Testis (tissue), 3 donors: Measurements from ENCODE around the gene BMERB1. TPM values are rescaled to one million over a fixed set of nuclear protein-coding genes. Genes with fewer than 3 reads are reported as not detected.

Experiments
- DNase-seq: peaks from one replicate; pipeline ENCODE4 v3.0.0-alpha.2; 2019
- H3K27ac ChIP-seq, 2 donors: fragments of 200-600 bp; sonication (generic); one replicate each; pipeline ENCODE4 v1.5.1; 2019
- H3K27me3 ChIP-seq: fragments of 200-600 bp; sonication (generic); one replicate; pipeline ENCODE4 v1.5.1; 2019
- H3K36me3 ChIP-seq: fragments of 200-600 bp; sonication (generic); one replicate; pipeline ENCODE4 v1.5.1; 2017; ENCODE audit warnings: low read depth; ENCODE audit errors: missing control alignments
- H3K4me1 ChIP-seq: fragments of 200-600 bp; sonication (generic); one replicate; pipeline ENCODE4 v1.5.1; 2019
- H3K4me3 ChIP-seq, 2 donors: fragments of 200-600 bp; sonication (generic); one replicate each; pipeline ENCODE4 v1.5.1; 2017 to 2019
- H3K9me3 ChIP-seq: fragments of 200-600 bp; sonication (generic); one replicate; pipeline ENCODE4 v1.5.1; 2017
- CTCF ChIP-seq, 3 experiments: fragments of 450-650 bp in 2 of 3; fragments of 200-600 bp in 1 of 3; sonication (generic) in 1 of 3; IDR thresholded peaks; one replicate each; pipeline ENCODE4 v1.5.1; 2016 to 2019; ENCODE audit warnings: antibody characterized with exemption in 3 of 3, mild to moderate bottlenecking in 2 of 3, moderate library complexity in 1 of 3
- POLR2A ChIP-seq: fragments of 450-650 bp; IDR thresholded peaks from one replicate; pipeline ENCODE4 v1.6.1; 2017; ENCODE audit warnings: antibody characterized with exemption, mild to moderate bottlenecking, moderate library complexity
- WGBS, 2 donors: methylation state at CpG; one replicate each; pipeline ENCODE4 v1.1.5; 2018; 5-methylcytosine and 5-hydroxymethylcytosine counted together
- intact Hi-C: fragments of 100-400 bp; cut with DNase I; formaldehyde crosslinking; loops from one replicate; pipeline ENCODE4 v1.15.1; 2023; ENCODE audit warnings: low total_unique reads
- polyA plus RNA-seq: library from polyadenylated mRNA; stranded (reverse); fragments of 350-450 nt; fragmentation: Illumina TruSeq; extraction: RNeasy Lipid Tissue Mini Kit (QIAGEN cat#74804); gene quantifications from one replicate; pipeline ENCODE4 v1.2.3, GENCODE V29; 2014; ENCODE audit warnings: low read depth, low replicate concordance; ENCODE audit not compliant: insufficient read depth
- total RNA-seq, 2 donors: library from RNA; depleted of rRNA; stranded (reverse); fragments of >200 nt; gene quantifications; one replicate each; pipeline ENCODE4 v1.2.3, GENCODE V29; 2016

Gene BMERB1
- total and polyA plus RNA-seq, 3 donors from 2014 or later = 54.1 to 102 (median 63.1) TPM

- Histone ChIP-seq H3K4me3 (no peak overlapping the region), H3K36me3 (no peaks in the 10 kb centered on the region), H3K9me3 (no peaks in the 10 kb centered on the region), H3K27ac (no peak overlapping the region), H3K27me3 (no peaks in the 10 kb centered on the region), H3K4me1 (no peaks in the 10 kb centered on the region)
- intact Hi-C loops = no loop called here
- no peak for TF ChIP-seq POLR2A
- no peak for TF ChIP-seq CTCF (IDR thresholded peaks at IDR 0.05)
- no peak for DNase-seq
- WGBS, 2 donors = 84 to 96% methylated on average over 3 of the region's 3 CpGs
These were observed 9.9 kb downstream of the BMERB1 start for GRCh38 chr16:15444264-15444663.

- intact Hi-C loops = no loop called here
- Histone ChIP-seq H3K4me3 (no peak overlapping the region), H3K36me3 (no peaks in the 10 kb centered on the region), H3K27me3 (no peaks in the 10 kb centered on the region), H3K27ac (no peak overlapping the region), H3K9me3 (no peaks in the 10 kb centered on the region), H3K4me1 (no peaks in the 10 kb centered on the region)
- WGBS, 2 donors = 89 to 100% methylated on average over 1 of the region's 1 CpG
- no peak for TF ChIP-seq POLR2A
- DNase-seq = no peak
These were observed 11.1 kb downstream of the BMERB1 start for GRCh38 chr16:15445450-15445849.

GRCh38 chr16:15446901-15447300 is 12.5 kb downstream of the BMERB1 start:
- Histone ChIP-seq H3K4me1 (no peaks in the 10 kb centered on the region), H3K36me3 (no peaks in the 10 kb centered on the region), H3K27me3 (no peaks in the 10 kb centered on the region), H3K9me3 (no peaks in the 10 kb centered on the region), H3K27ac (no peak overlapping the region), H3K4me3 (no peak overlapping the region)
- DNase-seq = no peak
- 91 to 94% methylated on average over 5 of the region's 5 CpGs for WGBS, 2 donors
- intact Hi-C loops = no loop called here
- TF ChIP-seq POLR2A (no peak), CTCF (IDR thresholded peaks at IDR 0.05) (no peak)

GRCh38 chr16:15450624-15451023 is 16.2 kb downstream of the BMERB1 start:
- Histone ChIP-seq H3K36me3 (no peaks in the 10 kb centered on the region), H3K9me3 (no peaks in the 10 kb centered on the region), H3K4me3 (no peak overlapping the region), H3K27ac (no peak overlapping the region), H3K4me1 (no peaks in the 10 kb centered on the region), H3K27me3 (no peaks in the 10 kb centered on the region)
- no peak for DNase-seq
- 90 to 94% methylated on average over 6 of the region's 6 CpGs for WGBS, 2 donors
- no peak for TF ChIP-seq POLR2A
- TF ChIP-seq CTCF (IDR thresholded peaks at IDR 0.05) = no peak
- intact Hi-C loops = no loop called here

GRCh38 chr16:15451098-15451731 is 16.8 kb downstream of the BMERB1 start:
- WGBS, 2 donors = 91 to 94% methylated on average over 10 of the region's 10 CpGs
- no peaks in the 10 kb centered on the region for H3K27me3 ChIP-seq
- DNase-seq = no peak
- H3K4me3 ChIP-seq = no peak overlapping the region
- TF ChIP-seq POLR2A = no peak
- TF ChIP-seq CTCF (IDR thresholded peaks at IDR 0.05) = no peak
- H3K9me3 ChIP-seq = no peaks in the 10 kb centered on the region
- H3K27ac ChIP-seq = no peak overlapping the region
- H3K4me1 ChIP-seq = no peaks in the 10 kb centered on the region
- intact Hi-C loops = no loop called here
- no peaks in the 10 kb centered on the region for H3K36me3 ChIP-seq
